ENCODE measurements around the gene TTC21B.

TTC21B gene

DNA sequence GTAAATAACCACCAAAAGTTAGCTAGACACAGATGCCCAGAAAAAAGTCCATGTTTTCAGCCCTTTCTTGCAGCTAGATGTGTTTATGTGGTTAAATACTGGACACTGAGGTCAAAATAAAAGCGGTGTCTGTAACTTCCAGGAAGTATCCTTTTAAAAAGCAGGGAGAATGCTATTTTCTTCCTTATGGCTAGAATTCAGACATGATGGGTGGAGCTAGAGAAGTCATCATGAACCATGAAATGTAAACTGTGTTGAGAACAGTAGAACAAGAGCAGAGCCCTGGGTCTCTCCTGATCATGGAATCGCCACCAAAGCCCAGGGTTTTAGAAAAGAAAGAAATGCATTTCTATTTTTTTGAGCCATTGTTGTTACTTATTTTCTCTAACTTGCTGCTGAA is 118.2 kb downstream of the TTC21B start:
- Histone ChIP-seq H4K20me1 (ENCODE audit: insufficient read depth, low read length) (no peaks in the 10 kb centered on the region), H3K4me3 (ENCODE audit: low read depth, low read length, poor library complexity, severe bottlenecking) (no peak overlapping the region), H3F3A (ENCODE audit: insufficient read depth, low read length) (no peaks in the 10 kb centered on the region), H3K27me3 (ENCODE audit: insufficient read depth, low read length) (no peaks in the 10 kb centered on the region), H3K9me2 (ENCODE audit: low read depth, low read length) (no peaks in the 10 kb centered on the region), H3K79me2 (ENCODE audit: insufficient read depth, low read length) (no peaks in the 10 kb centered on the region), H2AFZ (ENCODE audit: low read length) (no peak overlapping the region), H3K9me3 (ENCODE audit: low read length) (no peaks in the 10 kb centered on the region), H3K27ac (ENCODE audit: low read depth, low read length, poor library complexity, severe bottlenecking) (no peak overlapping the region), H3K36me3 (ENCODE audit: insufficient read depth, low read length) (no peaks in the 10 kb centered on the region), H3K9ac (ENCODE audit: low read length) (no peak overlapping the region), H3K4me2 (ENCODE audit: low read length) (no peak overlapping the region), H3K4me1 (ENCODE audit: insufficient read depth, low read length, severe bottlenecking) (no peaks in the 10 kb centered on the region)
- TF ChIP-seq EZH2 (IDR thresholded peaks at IDR 0.05; ENCODE audit: borderline replicate concordance, low read length), result no peak
- TF ChIP-seq, protein P1, sequence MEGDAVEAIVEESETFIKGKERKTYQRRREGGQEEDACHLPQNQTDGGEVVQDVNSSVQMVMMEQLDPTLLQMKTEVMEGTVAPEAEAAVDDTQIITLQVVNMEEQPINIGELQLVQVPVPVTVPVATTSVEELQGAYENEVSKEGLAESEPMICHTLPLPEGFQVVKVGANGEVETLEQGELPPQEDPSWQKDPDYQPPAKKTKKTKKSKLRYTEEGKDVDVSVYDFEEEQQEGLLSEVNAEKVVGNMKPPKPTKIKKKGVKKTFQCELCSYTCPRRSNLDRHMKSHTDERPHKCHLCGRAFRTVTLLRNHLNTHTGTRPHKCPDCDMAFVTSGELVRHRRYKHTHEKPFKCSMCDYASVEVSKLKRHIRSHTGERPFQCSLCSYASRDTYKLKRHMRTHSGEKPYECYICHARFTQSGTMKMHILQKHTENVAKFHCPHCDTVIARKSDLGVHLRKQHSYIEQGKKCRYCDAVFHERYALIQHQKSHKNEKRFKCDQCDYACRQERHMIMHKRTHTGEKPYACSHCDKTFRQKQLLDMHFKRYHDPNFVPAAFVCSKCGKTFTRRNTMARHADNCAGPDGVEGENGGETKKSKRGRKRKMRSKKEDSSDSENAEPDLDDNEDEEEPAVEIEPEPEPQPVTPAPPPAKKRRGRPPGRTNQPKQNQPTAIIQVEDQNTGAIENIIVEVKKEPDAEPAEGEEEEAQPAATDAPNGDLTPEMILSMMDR (IDR thresholded peaks at IDR 0.05; ENCODE audit: low read length), result no peak

- Histone ChIP-seq H4K20me1 (ENCODE audit: insufficient read depth, low read length) (no peaks in the 10 kb centered on the region), H3K4me2 (ENCODE audit: low read length) (no peak overlapping the region), H2AFZ (ENCODE audit: low read length) (no peak overlapping the region), H3K27me3 (ENCODE audit: insufficient read depth, low read length) (no peaks in the 10 kb centered on the region), H3K4me1 (ENCODE audit: insufficient read depth, low read length, severe bottlenecking) (no peaks in the 10 kb centered on the region), H3K9ac (ENCODE audit: low read length) (no peak overlapping the region), H3K9me2 (ENCODE audit: low read depth, low read length) (no peaks in the 10 kb centered on the region), H3K27ac (ENCODE audit: low read depth, low read length, poor library complexity, severe bottlenecking) (no peak overlapping the region), H3K4me3 (ENCODE audit: low read depth, low read length, poor library complexity, severe bottlenecking) (no peak overlapping the region), H3F3A (ENCODE audit: insufficient read depth, low read length) (no peaks in the 10 kb centered on the region), H3K9me3 (ENCODE audit: low read length) (no peaks in the 10 kb centered on the region), H3K36me3 (ENCODE audit: insufficient read depth, low read length) (no peaks in the 10 kb centered on the region), H3K79me2 (ENCODE audit: insufficient read depth, low read length) (no peaks in the 10 kb centered on the region)
- TF ChIP-seq EZH2 (IDR thresholded peaks at IDR 0.05; ENCODE audit: borderline replicate concordance, low read length), result no peak
- TF ChIP-seq, protein P1 (IDR thresholded peaks at IDR 0.05; ENCODE audit: low read length), result no peak
Observed at GRCh38 chr2:165833156-165833555, 120.4 kb downstream of the TTC21B start.

DNA sequence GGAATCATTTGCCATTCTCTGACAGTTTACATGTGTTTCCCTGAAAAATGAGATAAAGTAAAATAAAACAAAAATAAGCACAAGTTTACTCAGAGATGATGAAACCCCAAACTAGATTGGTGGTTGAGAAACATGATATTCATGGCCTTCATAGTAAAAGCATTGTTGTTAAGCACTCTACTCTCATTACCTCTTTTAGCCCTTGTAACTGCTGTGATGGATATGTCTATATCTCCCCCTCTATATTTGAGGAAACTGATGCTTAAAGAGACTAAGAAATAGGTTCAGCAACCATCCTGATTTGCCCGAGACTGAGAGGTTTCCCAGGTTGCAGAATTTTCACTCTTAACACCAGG is 125.7 kb downstream of the TTC21B start:
- Histone ChIP-seq H2AFZ (ENCODE audit: low read length) (no peak overlapping the region), H3K27me3 (ENCODE audit: insufficient read depth, low read length) (no peaks in the 10 kb centered on the region), H3K27ac (ENCODE audit: low read depth, low read length, poor library complexity, severe bottlenecking) (no peak overlapping the region), H4K20me1 (ENCODE audit: insufficient read depth, low read length) (no peaks in the 10 kb centered on the region), H3K4me2 (ENCODE audit: low read length) (no peak overlapping the region), H3K4me3 (ENCODE audit: low read depth, low read length, poor library complexity, severe bottlenecking) (no peak overlapping the region), H3K36me3 (ENCODE audit: insufficient read depth, low read length) (no peaks in the 10 kb centered on the region), H3K9ac (ENCODE audit: low read length) (no peak overlapping the region), H3K79me2 (ENCODE audit: insufficient read depth, low read length) (no peaks in the 10 kb centered on the region), H3F3A (ENCODE audit: insufficient read depth, low read length) (no peaks in the 10 kb centered on the region), H3K9me3 (ENCODE audit: low read length) (no peaks in the 10 kb centered on the region), H3K4me1 (ENCODE audit: insufficient read depth, low read length, severe bottlenecking) (no peaks in the 10 kb centered on the region), H3K9me2 (ENCODE audit: low read depth, low read length) (no peaks in the 10 kb centered on the region)
- no peak for TF ChIP-seq EZH2 (IDR thresholded peaks at IDR 0.05; ENCODE audit: borderline replicate concordance, low read length)
- TF ChIP-seq, protein P1 (IDR thresholded peaks at IDR 0.05; ENCODE audit: low read length), result no peak
